Measurements from ENCODE around the gene SSBP4. TPM values are rescaled to one million over a fixed set of nuclear protein-coding genes. Genes with fewer than 3 reads are reported as not detected.

SSBP4 gene
- total and polyA plus RNA-seq, 9 of the 15 experiments (the other 6 are each of a cell fraction or from before 2014, with no cell fraction given): 1.1 to 189 (median 39.0) TPM

DNA sequence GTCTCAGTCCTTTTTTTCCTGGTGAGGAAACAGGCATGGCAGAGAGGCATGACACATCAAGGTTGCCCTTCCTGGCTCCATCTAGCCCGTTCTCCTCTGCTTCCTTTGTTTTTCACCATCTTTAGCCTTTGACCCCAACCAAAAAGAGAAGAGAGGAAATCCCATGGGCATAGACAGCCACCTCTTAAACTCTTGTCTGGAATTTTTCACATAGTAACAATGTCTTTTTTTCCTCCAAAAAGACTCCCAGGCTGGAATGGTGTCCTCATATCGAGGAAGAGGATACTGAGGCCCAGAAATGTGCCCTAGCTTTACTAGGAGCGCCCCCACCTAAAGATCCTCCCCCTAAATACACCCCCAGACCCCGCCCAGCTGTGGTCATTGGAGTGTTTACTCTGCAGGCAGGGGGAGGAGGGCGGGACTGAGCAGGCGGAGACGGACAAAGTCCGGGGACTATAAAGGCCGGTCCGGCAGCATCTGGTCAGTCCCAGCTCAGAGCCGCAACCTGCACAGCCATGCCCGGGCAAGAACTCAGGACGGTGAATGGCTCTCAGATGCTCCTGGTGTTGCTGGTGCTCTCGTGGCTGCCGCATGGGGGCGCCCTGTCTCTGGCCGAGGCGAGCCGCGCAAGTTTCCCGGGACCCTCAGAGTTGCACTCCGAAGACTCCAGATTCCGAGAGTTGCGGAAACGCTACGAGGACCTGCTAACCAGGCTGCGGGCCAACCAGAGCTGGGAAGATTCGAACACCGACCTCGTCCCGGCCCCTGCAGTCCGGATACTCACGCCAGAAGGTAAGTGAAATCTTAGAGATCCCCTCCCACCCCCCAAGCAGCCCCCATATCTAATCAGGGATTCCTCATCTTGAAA, 33.3 kb upstream of the SSBP4 start, which contains the start of gene GDF15 (continued):
- TF ChIP-seq BMI1 (IDR thresholded peaks at IDR 0.05; ENCODE audit: low read length): peak; percentile 24; the same call in 1 of the 2 replicates
- TF ChIP-seq CREB1 (IDR thresholded peaks at IDR 0.05): peak; percentile 62; the same call in 1 of the 2 replicates
- TF ChIP-seq CREB1 (CRISPR knock-in tag; IDR thresholded peaks at IDR 0.05): peak; percentile 65
- no peak for TF ChIP-seq PHB2 (IDR thresholded peaks at IDR 0.05; ENCODE audit: low read depth)
- TF ChIP-seq, protein P1, sequence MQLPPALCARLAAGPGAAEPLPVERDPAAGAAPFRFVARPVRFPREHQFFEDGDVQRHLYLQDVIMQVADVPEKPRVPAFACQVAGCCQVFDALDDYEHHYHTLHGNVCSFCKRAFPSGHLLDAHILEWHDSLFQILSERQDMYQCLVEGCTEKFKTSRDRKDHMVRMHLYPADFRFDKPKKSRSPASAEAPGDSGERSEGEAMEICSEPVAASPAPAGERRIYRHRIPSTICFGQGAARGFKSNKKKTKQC (CRISPR knock-in tag; IDR thresholded peaks at IDR 0.05): peak; percentile 92
- TF ChIP-seq MECOM (CRISPR knock-in tag; IDR thresholded peaks at IDR 0.05): peak; percentile 73; the same call in 1 of the 2 replicates
- TF ChIP-seq CXXC5 (CRISPR knock-in tag; IDR thresholded peaks at IDR 0.05): peak; percentile 88
- peak; percentile 63; the same call in 1 of the 2 replicates for TF ChIP-seq ZNF431 (CRISPR knock-in tag; IDR thresholded peaks at IDR 0.05)
- TF ChIP-seq E2F3 (CRISPR knock-in tag; IDR thresholded peaks at IDR 0.05): 0 out of 2 replicates have a peak, but pooled peaks have one; percentile 41
- TF ChIP-seq, protein P2, sequence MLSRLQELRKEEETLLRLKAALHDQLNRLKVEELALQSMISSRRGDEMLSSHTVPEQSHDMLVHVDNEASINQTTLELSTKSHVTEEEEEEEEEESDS (CRISPR knock-in tag; IDR thresholded peaks at IDR 0.05): no peak
- peak; percentile 74 for TF ChIP-seq KAT7 (CRISPR knock-in tag; IDR thresholded peaks at IDR 0.05; ENCODE audit: borderline replicate concordance)
- no peak for TF ChIP-seq MCM7 (IDR thresholded peaks at IDR 0.05)
- TF ChIP-seq, protein P3, sequence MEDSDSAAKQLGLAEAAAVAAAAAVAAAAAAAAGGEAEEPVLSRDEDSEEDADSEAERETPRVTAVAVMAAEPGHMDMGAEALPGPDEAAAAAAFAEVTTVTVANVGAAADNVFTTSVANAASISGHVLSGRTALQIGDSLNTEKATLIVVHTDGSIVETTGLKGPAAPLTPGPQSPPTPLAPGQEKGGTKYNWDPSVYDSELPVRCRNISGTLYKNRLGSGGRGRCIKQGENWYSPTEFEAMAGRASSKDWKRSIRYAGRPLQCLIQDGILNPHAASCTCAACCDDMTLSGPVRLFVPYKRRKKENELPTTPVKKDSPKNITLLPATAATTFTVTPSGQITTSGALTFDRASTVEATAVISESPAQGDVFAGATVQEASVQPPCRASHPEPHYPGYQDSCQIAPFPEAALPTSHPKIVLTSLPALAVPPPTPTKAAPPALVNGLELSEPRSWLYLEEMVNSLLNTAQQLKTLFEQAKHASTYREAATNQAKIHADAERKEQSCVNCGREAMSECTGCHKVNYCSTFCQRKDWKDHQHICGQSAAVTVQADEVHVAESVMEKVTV (CRISPR knock-in tag; IDR thresholded peaks at IDR 0.05): 0 out of 2 replicates have a peak, but pooled peaks have one; percentile 56
- TF ChIP-seq KAT8 (IDR thresholded peaks at IDR 0.05; ENCODE audit: low read depth): no peak
- TF ChIP-seq NR2C1 (IDR thresholded peaks at IDR 0.05): peak; percentile 76
- TF ChIP-seq NR2C1 (tag; IDR thresholded peaks at IDR 0.05): peak; percentile 85
- 0 out of 2 replicates have a peak, but pooled peaks have one; percentile 47 for TF ChIP-seq ZNF197 (CRISPR knock-in tag; IDR thresholded peaks at IDR 0.05; ENCODE audit: low read depth)
- TF ChIP-seq HNRNPL (IDR thresholded peaks at IDR 0.05; ENCODE audit: low read depth, low read length): no peak
- TF ChIP-seq HDAC1 (IDR thresholded peaks at IDR 0.05): peak in 1 of 2 experiments; percentile 53; a peak in 1 of 4 replicates
- TF ChIP-seq ZNF583 (CRISPR knock-in tag; IDR thresholded peaks at IDR 0.05): peak; percentile 35; the same call in 1 of the 2 replicates
- TF ChIP-seq POLR2G (IDR thresholded peaks at IDR 0.05; ENCODE audit: low read depth, low read length): peak; percentile 99
- peak; percentile 92 for TF ChIP-seq TAF7 (tag; IDR thresholded peaks at IDR 0.05)
- TF ChIP-seq ZNF445 (CRISPR knock-in tag; IDR thresholded peaks at IDR 0.05; ENCODE audit: low read depth): no peak
- no peak; a peak in 1 of 4 replicates for TF ChIP-seq ETV6 (IDR thresholded peaks at IDR 0.05; ENCODE audit: borderline replicate concordance in 1 of 2, low read depth in 2 of 2, low read length in 1 of 2)
- 0 out of 2 replicates have a peak, but pooled peaks have one; percentile 46 for TF ChIP-seq ETV6 (CRISPR knock-in tag; IDR thresholded peaks at IDR 0.05; ENCODE audit: borderline replicate concordance)
- TF ChIP-seq MEIS2 (IDR thresholded peaks at IDR 0.05; ENCODE audit: partially characterized antibody): no peak
- peak; percentile 51 for TF ChIP-seq SMARCB1 (IDR thresholded peaks at IDR 0.05; ENCODE audit: insufficient read length, low read depth)
- peak; percentile 92; the same call in 1 of the 2 replicates for TF ChIP-seq FOXJ2 (tag; IDR thresholded peaks at IDR 0.05)
- peak; percentile 83; the same call in 1 of the 2 replicates for TF ChIP-seq ESRRA (IDR thresholded peaks at IDR 0.05; ENCODE audit: borderline replicate concordance, low read depth)

Measured in K562 (cell line).